Measurements from ENCODE around the gene SLIT3. TPM values are rescaled to one million over a fixed set of nuclear protein-coding genes. Genes with fewer than 3 reads are reported as not detected.

Gene SLIT3
- total RNA-seq, 1 donor from 2014 or later = 0.75 TPM

DNA sequence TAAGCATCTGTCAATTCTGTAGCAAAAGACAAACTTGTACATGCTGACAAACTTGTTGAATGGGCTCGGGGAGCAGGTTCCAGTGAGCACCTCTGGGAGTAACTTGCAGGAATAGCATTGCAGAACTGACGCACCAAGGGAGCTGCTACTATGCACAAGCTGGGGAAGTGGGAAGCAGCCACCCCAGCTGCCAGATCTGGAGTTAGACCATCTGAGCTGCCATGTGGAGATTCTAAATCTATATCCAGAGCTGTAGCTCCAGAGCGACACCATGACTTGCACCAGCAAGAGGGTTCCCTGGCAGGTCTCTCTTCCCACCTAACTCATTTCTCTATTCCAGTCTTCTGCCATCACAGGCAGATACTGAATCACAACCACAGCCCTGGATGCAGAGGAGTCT lies 375.8 kb downstream of the SLIT3 start:
- no peak overlapping the region for H3K27ac Mint-ChIP-seq
- intact Hi-C loops (cut with micrococcal nuclease) = no loop called here
- H3K4me3 Mint-ChIP-seq = no peak overlapping the region
- no peak for DNase-seq
- H3K4me1 Mint-ChIP-seq = no peaks in the 10 kb centered on the region
- no peaks in the 10 kb centered on the region for H3K9me3 Mint-ChIP-seq
- H3K27me3 Mint-ChIP-seq = peaks cover 16% of the 10 kb centered on the region
- H3K36me3 Mint-ChIP-seq (ENCODE audit: low read depth) = no peaks in the 10 kb centered on the region

DNA sequence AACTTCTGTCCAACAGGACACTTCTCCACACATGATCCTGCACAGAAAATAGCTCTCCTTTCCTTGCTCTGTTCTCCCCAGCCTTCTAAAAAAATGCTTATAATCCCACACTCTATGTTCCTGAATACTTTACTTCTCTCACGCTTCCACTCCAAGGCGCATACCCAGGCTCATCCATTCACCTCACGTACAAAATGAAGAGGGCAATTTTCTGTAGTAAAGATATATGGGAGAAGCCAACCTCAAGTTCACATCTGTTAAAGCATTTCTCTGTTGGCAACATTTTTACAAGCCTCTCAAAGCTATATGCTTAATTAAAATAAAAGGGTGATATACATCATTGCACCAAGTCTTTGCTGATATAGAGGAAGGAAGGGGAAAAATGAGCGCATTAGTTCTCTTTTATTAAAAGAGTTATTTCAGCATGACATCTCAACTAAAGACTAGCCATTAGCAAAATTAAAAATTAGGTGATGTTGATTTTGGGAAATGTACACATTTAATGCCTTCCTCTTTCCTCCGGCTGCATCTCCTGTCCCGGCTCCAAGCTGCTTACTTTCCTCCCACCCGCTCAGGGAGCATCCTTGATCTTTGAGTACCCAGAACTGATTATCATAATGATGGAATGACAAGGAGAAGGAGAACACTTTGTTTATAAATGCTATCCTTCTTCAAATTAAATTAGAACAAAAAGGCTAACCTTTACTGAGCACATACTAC lies 379.6 kb downstream of the SLIT3 start:
- H3K27ac Mint-ChIP-seq = no peak overlapping the region
- H3K9me3 Mint-ChIP-seq = no peaks in the 10 kb centered on the region
- no peak for DNase-seq
- no peaks in the 10 kb centered on the region for H3K4me1 Mint-ChIP-seq
- no peaks in the 10 kb centered on the region for H3K36me3 Mint-ChIP-seq (ENCODE audit: low read depth)
- intact Hi-C loops (cut with micrococcal nuclease) = no loop called here
- peaks cover 35% of the 10 kb centered on the region for H3K27me3 Mint-ChIP-seq
- H3K4me3 Mint-ChIP-seq = no peak overlapping the region

DNA sequence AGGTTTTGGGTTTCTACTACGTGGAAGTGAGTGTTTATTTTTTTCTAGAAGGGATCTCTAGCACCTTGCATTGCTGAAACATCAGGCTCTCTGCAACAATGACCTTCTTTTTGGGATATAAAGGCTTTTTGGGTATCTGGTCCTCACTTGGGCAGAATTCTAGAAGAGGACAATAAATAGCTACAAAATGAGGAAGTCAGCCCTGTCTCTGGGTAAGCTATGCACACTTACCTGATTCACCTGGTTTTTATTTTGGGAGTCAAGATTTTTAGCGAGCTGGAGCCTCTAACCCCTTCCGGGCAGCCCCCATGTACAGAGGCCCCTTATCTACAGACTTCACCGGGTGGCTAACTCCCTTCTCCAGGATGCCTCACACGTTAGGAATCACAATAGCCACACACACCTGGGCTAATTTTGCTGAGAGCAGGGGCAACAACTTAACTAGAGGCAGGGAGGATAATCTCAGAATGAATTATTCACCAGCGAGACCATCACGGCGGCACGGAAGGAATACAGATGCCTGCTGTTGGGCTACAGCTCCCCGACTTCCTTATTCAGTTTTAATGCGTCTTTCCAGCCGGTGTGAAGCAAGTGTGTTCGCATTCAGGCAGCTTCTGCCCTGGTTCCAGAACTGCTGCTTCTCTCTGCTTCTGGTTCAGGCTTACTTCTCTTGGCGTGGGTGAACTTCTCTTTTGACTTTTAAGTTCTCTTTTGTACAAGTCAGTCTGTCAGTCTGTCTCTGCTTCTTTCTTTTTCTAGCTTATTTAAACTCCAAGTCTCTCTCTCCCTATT lies 380.7 kb downstream of the SLIT3 start:
- Mint-ChIP-seq H3K36me3 (ENCODE audit: low read depth) (no peaks in the 10 kb centered on the region), H3K9me3 (no peaks in the 10 kb centered on the region), H3K4me3 (no peak overlapping the region), H3K27me3 (peaks cover 35% of the 10 kb centered on the region), H3K4me1 (no peaks in the 10 kb centered on the region), H3K27ac (no peak overlapping the region)
- intact Hi-C loops (cut with micrococcal nuclease) = no loop called here
- no peak for DNase-seq

DNA sequence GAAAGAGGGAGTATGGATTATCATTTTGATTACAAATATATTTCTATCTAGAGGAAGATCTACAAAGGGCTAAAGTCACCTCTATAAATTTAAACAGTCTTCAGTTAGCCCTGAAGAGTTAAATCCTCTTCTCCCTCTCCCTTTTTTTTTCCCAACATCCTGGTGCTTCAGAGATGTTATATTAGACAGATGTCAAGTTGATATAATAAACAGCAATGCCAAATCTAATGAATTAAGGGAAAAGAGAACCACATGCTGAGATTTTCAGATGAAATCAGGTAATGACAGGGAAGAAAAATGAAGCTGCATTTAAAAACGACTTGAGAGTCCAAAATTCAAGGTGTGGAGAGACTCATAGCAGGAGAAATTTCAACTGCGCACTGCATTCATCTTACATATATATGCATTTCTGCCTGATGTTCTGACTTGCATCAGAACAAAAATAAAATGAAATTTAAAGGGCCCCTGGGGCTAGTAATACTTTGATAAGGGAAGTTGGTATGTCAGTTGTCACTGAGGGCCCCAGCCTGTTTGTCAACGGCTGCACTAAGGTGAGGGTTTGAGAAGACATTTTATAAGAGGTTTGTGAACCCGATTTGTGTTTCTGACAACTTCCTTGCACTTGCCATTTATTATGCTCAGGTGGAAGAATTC lies 382.9 kb downstream of the SLIT3 start:
- Mint-ChIP-seq H3K27me3 (peaks cover 42% of the 10 kb centered on the region), H3K36me3 (ENCODE audit: low read depth) (no peaks in the 10 kb centered on the region), H3K9me3 (no peaks in the 10 kb centered on the region), H3K4me1 (no peaks in the 10 kb centered on the region), H3K27ac (no peak overlapping the region), H3K4me3 (no peak overlapping the region)
- intact Hi-C loops (cut with micrococcal nuclease) = no loop called here
- DNase-seq = no peak

DNA sequence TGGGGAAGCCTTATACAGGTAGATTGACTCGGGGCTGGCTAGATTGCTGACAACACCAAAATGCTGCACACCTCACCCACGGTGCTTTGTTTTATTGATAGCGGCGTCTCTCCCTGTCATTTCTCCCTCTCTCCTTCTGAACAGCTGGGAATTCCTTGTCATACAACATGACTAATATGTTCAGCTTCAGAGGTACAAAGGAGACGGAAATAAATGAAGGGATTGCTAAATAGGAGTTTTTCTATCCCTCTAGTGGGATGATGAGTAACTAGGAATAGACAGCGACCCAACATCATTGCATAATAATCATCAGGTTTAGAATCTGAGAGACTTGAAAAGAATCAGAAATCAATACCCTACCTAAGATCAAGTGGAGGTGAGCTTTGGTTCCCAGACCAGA lies 384.1 kb downstream of the SLIT3 start:
- Mint-ChIP-seq H3K27ac (no peak overlapping the region), H3K27me3 (peaks cover 42% of the 10 kb centered on the region), H3K9me3 (no peaks in the 10 kb centered on the region), H3K4me3 (no peak overlapping the region), H3K36me3 (ENCODE audit: low read depth) (no peaks in the 10 kb centered on the region), H3K4me1 (no peaks in the 10 kb centered on the region)
- intact Hi-C loops (cut with micrococcal nuclease) = no loop called here
- no peak for DNase-seq

DNA sequence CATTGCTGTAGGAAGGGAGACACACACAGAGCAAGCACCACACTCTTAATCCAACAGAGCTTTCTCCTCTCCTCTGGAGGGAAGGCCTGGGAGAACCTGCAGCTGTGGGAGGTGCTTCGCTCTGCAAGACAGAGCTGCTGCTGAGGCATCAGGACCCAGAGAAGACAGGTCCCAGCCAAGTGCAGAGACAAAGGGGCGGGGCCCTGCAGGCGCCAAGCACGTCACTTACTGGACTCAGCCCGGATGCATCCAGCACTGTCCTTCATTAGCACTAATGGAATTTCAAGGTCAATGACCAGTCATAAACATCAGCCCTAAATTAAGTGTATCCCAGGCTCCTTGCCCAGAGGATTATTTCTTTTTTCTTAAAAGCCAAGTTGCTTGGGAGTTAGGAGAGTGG lies 384.7 kb downstream of the SLIT3 start:
- no peaks in the 10 kb centered on the region for H3K9me3 Mint-ChIP-seq
- H3K4me3 Mint-ChIP-seq = no peak overlapping the region
- intact Hi-C loops (cut with micrococcal nuclease) = no loop called here
- H3K36me3 Mint-ChIP-seq (ENCODE audit: low read depth) = no peaks in the 10 kb centered on the region
- H3K27me3 Mint-ChIP-seq = peaks cover 41% of the 10 kb centered on the region
- DNase-seq = no peak
- H3K27ac Mint-ChIP-seq = no peak overlapping the region
- H3K4me1 Mint-ChIP-seq = no peaks in the 10 kb centered on the region

DNA sequence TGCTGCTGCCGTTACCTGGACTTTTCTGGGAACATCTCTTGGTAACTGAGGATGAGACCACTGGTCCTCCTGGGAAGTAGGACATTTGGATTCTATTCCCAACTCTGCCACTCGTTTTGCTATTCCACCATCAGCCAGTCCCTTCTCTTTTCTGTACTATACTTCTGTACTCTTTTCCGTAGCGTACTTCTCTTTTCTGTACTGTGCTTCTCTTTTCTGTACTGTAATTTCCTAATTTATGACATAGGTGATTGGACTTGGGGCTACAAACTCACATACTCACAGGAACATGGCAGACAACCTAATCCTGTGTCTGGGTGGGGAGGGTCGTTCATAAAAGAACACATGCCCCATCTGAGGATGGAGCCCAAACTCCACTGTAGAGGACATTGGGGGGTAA lies 386.4 kb downstream of the SLIT3 start:
- Mint-ChIP-seq H3K27ac (no peak overlapping the region), H3K9me3 (no peaks in the 10 kb centered on the region), H3K36me3 (ENCODE audit: low read depth) (no peaks in the 10 kb centered on the region), H3K4me3 (no peak overlapping the region), H3K27me3 (peaks cover 24% of the 10 kb centered on the region), H3K4me1 (no peaks in the 10 kb centered on the region)
- intact Hi-C loops (cut with micrococcal nuclease) = no loop called here
- DNase-seq = no peak

DNA sequence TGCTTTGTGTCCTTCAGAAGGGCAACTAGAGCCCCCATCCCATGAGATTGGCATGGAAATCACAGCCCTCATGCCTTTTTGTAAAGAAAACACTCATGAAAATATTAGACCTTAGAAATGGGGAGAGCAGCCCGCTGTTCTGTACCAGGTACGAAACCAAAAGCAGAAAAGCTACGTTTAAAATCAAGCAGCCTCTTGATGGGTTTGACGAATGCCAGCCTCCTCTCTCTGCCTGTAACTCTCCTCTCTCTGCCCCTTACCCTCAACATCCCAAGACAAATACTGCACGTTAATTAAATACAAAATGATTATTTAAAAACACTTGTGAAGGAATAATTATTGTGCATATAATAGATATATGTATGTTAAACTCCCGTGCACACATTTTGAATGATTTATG lies 390.1 kb downstream of the SLIT3 start:
- Mint-ChIP-seq H3K27me3 (peaks cover 11% of the 10 kb centered on the region), H3K4me1 (no peaks in the 10 kb centered on the region), H3K27ac (no peak overlapping the region), H3K36me3 (ENCODE audit: low read depth) (no peaks in the 10 kb centered on the region), H3K4me3 (no peak overlapping the region), H3K9me3 (no peaks in the 10 kb centered on the region)
- intact Hi-C loops (cut with micrococcal nuclease) = no loop called here
- DNase-seq = no peak

DNA sequence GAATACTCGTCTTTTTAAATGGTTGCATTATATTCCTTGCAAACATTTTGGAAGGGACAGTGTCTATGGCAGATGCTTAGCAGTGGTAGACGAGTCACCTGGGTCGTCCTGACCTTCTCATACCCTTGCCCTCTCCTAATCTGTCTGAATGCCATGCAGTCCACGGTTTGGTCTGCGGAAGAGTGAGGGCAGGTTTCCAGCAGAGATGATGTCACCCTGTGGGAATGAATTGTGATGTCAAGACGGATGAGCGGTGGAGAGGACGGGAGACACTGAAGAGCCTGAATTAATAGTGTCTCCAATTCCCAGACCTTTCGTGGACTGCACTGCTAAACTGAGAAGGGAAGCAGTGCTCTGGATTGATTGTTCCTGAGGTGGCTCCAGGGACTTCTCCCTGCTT lies 392.7 kb downstream of the SLIT3 start:
- H3K4me1 Mint-ChIP-seq = no peaks in the 10 kb centered on the region
- no peak overlapping the region for H3K27ac Mint-ChIP-seq
- no peak overlapping the region for H3K4me3 Mint-ChIP-seq
- DNase-seq = no peak
- intact Hi-C loops (cut with micrococcal nuclease) = no loop called here
- H3K9me3 Mint-ChIP-seq = no peaks in the 10 kb centered on the region
- peaks cover 5% of the 10 kb centered on the region for H3K27me3 Mint-ChIP-seq
- no peaks in the 10 kb centered on the region for H3K36me3 Mint-ChIP-seq (ENCODE audit: low read depth)

DNA sequence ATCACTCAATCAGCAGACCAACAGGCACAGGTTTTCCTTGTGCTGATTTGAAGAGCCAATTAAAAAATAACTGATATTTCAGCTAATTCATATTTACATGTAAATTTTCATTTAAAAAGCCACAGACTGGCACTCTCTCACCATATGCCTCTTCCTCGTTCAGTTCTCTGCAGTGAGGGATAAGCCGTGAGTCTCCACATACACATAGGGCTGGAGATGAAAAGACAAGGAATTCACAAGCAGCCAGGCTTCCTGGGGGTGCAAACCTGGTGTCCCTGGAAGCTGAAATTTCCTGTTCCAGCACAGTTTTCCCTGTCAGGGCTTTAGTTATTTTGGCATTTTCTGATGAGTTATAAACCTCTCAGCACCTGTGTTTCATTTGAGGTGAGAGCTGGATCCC lies 397.9 kb downstream of the SLIT3 start:
- no peaks in the 10 kb centered on the region for H3K36me3 Mint-ChIP-seq (ENCODE audit: low read depth)
- H3K27ac Mint-ChIP-seq = no peak overlapping the region
- H3K27me3 Mint-ChIP-seq = peaks cover 4% of the 10 kb centered on the region
- H3K4me1 Mint-ChIP-seq = peaks cover 1% of the 10 kb centered on the region
- H3K4me3 Mint-ChIP-seq = no peak overlapping the region
- no peak for DNase-seq
- H3K9me3 Mint-ChIP-seq = no peaks in the 10 kb centered on the region
- intact Hi-C loops (cut with micrococcal nuclease) = no loop called here

DNA sequence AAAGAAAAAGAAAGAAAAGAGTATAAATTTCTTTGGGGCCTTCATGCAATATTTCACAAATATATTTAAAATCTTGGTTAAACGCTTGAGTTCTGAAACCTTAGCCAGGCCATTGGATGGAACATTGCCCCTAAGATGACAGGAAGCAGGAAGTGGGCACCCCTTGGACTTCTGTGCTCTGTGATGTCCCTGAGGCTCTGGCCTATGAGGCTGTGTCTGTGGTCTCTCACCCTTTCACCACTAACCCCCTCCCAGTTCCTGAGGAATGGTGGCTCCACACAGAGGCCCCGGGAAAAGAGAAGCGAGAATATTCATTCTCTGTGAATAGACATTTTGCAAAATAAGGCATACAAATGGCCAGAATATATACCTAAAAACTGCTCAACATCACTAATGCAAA lies 401.3 kb downstream of the SLIT3 start:
- Mint-ChIP-seq H3K36me3 (ENCODE audit: low read depth) (no peaks in the 10 kb centered on the region), H3K9me3 (no peaks in the 10 kb centered on the region), H3K4me3 (no peak overlapping the region), H3K4me1 (peaks cover 1% of the 10 kb centered on the region), H3K27me3 (peaks cover 7% of the 10 kb centered on the region), H3K27ac (no peak overlapping the region)
- intact Hi-C loops (cut with micrococcal nuclease) = no loop called here
- no peak for DNase-seq

DNA sequence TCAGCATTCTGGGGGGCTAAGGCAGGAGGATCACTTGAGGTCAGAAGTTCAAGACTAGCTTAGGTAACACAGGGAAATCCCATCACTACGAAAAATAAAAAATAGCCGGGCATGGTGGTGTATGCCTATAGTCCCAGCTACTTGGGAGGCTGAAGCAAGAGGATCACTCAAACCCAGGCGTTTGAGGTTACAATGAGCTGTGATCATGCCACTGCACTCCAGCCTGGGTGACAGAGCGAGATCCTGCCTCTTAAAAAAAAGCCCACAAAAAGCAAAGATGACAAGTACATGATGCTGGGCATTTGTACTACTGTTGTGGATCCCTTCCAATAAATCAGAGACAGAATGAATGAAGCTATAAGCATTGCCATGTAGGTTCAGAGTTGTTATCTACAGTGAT lies 401.7 kb downstream of the SLIT3 start:
- no peaks in the 10 kb centered on the region for H3K36me3 Mint-ChIP-seq (ENCODE audit: low read depth)
- DNase-seq = no peak
- H3K27ac Mint-ChIP-seq = no peak overlapping the region
- intact Hi-C loops (cut with micrococcal nuclease) = no loop called here
- peaks cover 1% of the 10 kb centered on the region for H3K4me1 Mint-ChIP-seq
- peaks cover 10% of the 10 kb centered on the region for H3K27me3 Mint-ChIP-seq
- H3K9me3 Mint-ChIP-seq = no peaks in the 10 kb centered on the region
- no peak overlapping the region for H3K4me3 Mint-ChIP-seq

DNA sequence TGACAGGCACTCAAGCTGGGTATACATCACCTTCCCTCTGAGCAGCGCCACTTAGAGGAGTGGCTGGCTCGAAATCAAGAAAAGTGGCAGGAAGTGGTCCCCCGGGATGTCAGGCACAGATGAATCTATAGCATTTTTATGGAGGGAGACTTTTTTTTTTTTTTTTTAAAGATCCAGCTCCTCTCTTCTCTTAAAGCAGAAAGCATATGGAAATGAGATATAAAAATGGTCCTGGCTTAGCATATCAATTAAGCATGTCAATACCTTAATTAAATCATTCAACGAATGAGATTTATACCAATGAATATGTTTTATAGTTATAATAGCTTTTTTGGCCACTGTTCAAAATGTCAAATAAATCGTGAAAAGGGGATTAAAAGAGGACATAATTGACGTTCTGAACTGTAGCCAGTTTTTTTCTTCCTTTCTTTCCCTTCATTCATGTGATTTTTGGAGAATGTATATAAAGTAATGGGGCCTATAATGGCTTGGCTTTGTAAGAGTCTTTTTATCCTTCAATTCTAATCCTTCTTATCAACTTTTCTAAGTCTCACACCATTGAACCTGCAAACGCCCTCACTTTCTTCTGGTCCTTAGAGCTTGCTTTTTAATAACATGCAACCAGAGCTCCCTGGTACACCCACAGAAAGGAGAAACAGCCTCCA lies 402.6 kb downstream of the SLIT3 start:
- peaks cover 1% of the 10 kb centered on the region for H3K4me1 Mint-ChIP-seq
- H3K27me3 Mint-ChIP-seq = peaks cover 10% of the 10 kb centered on the region
- H3K9me3 Mint-ChIP-seq = no peaks in the 10 kb centered on the region
- DNase-seq = no peak
- no peaks in the 10 kb centered on the region for H3K36me3 Mint-ChIP-seq (ENCODE audit: low read depth)
- H3K4me3 Mint-ChIP-seq = no peak overlapping the region
- intact Hi-C loops (cut with micrococcal nuclease) = no loop called here
- H3K27ac Mint-ChIP-seq = no peak overlapping the region

Data from activated CD4-positive, alpha-beta T cell treated with anti-CD3 and anti-CD28 coated beads, Interleukin-2, amount 10 ng/mL, durations not matched to agents 24 days and 14 days (primary cell).